ENCODE measurements around the gene HSD11B2. TPM values are rescaled to one million over a fixed set of nuclear protein-coding genes. Genes with fewer than 3 reads are reported as not detected.

HSD11B2 gene
- total RNA-seq, 3 donors from 2014 or later (not counting 1 experiment from before 2014, with no cell fraction given), result not detected

GRCh38 chr16:67429799-67430503 is 970 bp upstream of the HSD11B2 start:
- peaks cover 21 to 40% of the 10 kb centered on the region in 2 donors for H3K27me3 Mint-ChIP-seq (ENCODE audit: low read depth in 2 of 2)
- H3K27ac Mint-ChIP-seq, result peak overlapping the region in 1 of 2 donors; percentile 38
- WGBS (ENCODE audit: insufficient coverage), result 38% methylated on average over 12 of the region's 13 CpGs
- H3K4me1 ChIP-seq (ENCODE audit: control insufficient read depth, insufficient read depth, low read length), result peaks cover 15% of the 10 kb centered on the region
- no peaks in the 10 kb centered on the region for H3K36me3 Mint-ChIP-seq
- ATAC-seq, result no peak
- H3K36me3 ChIP-seq (ENCODE audit: control insufficient read depth, insufficient read depth, low read length), result no peaks in the 10 kb centered on the region
- no peaks in the 10 kb centered on the region for H3K9me3 Mint-ChIP-seq
- DNase-seq, result no peak
- peaks cover 32% of the 10 kb centered on the region for H3K27me3 ChIP-seq (ENCODE audit: control insufficient read depth, insufficient read depth, low read length)
- H3K27ac ChIP-seq (ENCODE audit: low read length), result no peak overlapping the region
- H3K9me3 ChIP-seq (ENCODE audit: control insufficient read depth, insufficient read depth, low read length), result no peaks in the 10 kb centered on the region
- peak overlapping the region; percentile 89 for H3K4me3 Mint-ChIP-seq
- TF ChIP-seq, protein P1, sequence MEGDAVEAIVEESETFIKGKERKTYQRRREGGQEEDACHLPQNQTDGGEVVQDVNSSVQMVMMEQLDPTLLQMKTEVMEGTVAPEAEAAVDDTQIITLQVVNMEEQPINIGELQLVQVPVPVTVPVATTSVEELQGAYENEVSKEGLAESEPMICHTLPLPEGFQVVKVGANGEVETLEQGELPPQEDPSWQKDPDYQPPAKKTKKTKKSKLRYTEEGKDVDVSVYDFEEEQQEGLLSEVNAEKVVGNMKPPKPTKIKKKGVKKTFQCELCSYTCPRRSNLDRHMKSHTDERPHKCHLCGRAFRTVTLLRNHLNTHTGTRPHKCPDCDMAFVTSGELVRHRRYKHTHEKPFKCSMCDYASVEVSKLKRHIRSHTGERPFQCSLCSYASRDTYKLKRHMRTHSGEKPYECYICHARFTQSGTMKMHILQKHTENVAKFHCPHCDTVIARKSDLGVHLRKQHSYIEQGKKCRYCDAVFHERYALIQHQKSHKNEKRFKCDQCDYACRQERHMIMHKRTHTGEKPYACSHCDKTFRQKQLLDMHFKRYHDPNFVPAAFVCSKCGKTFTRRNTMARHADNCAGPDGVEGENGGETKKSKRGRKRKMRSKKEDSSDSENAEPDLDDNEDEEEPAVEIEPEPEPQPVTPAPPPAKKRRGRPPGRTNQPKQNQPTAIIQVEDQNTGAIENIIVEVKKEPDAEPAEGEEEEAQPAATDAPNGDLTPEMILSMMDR (IDR thresholded peaks at IDR 0.05), result no peak
- H3K4me1 Mint-ChIP-seq, result peaks cover 5% of the 10 kb centered on the region in 2 donors
- no peak overlapping the region for H3K4me3 ChIP-seq (ENCODE audit: low read length)
- intact Hi-C loops (cut with micrococcal nuclease), result loop anchor here (5.0 kb wide), 1 partner anchor 37 kb away; no protein-coding TSS in a partner anchor

- peaks cover 5% of the 10 kb centered on the region in 2 donors for H3K4me1 Mint-ChIP-seq
- WGBS (ENCODE audit: insufficient coverage), result 1% methylated on average over 53 of the region's 53 CpGs
Observed at GRCh38 chr16:67430504-67430976, 381 bp upstream of the HSD11B2 start.

GRCh38 chr16:67431775-67432505 is 1.0 kb downstream of the HSD11B2 start:
- Histone ChIP-seq H3K36me3 (ENCODE audit: control insufficient read depth, insufficient read depth, low read length) (peaks cover under 1% of the 10 kb centered on the region), H3K4me1 (ENCODE audit: control insufficient read depth, insufficient read depth, low read length) (peaks cover 23% of the 10 kb centered on the region), H3K27ac (ENCODE audit: low read length) (no peak overlapping the region), H3K9me3 (ENCODE audit: control insufficient read depth, insufficient read depth, low read length) (no peaks in the 10 kb centered on the region), H3K27me3 (ENCODE audit: control insufficient read depth, insufficient read depth, low read length) (peaks cover 28% of the 10 kb centered on the region), H3K4me3 (ENCODE audit: low read length) (no peak overlapping the region)
- intact Hi-C loops (cut with micrococcal nuclease), result no loop called here
- ATAC-seq, result no peak
- H3K27ac Mint-ChIP-seq, result no peak overlapping the region
- TF ChIP-seq, protein P1 (IDR thresholded peaks at IDR 0.05), result no peak
- peaks cover 5 to 8% of the 10 kb centered on the region in 2 donors for H3K4me1 Mint-ChIP-seq
- WGBS (ENCODE audit: insufficient coverage), result 53% methylated on average over 10 of the region's 13 CpGs
- peak overlapping the region; percentile 50 for H3K4me3 Mint-ChIP-seq
- no peak for DNase-seq
- no peaks in the 10 kb centered on the region for H3K9me3 Mint-ChIP-seq
- no peaks in the 10 kb centered on the region for H3K36me3 Mint-ChIP-seq
- H3K27me3 Mint-ChIP-seq (ENCODE audit: low read depth in 2 of 2), result peaks cover 15 to 34% of the 10 kb centered on the region in 2 donors

More at GRCh38 chr16:67430504-67430976, 381 bp upstream of the HSD11B2 start:
- peaks cover 20% of the 10 kb centered on the region for H3K4me1 ChIP-seq (ENCODE audit: control insufficient read depth, insufficient read depth, low read length)
- DNase-seq, result peak in 1 of 2 donors; percentile 47
- H3K27ac ChIP-seq (ENCODE audit: low read length), result no peak overlapping the region
- no peak overlapping the region for H3K4me3 ChIP-seq (ENCODE audit: low read length)
- ATAC-seq, result peak; percentile 19 to 36 (median 34)
- Mint-ChIP-seq H3K27me3 (ENCODE audit: low read depth in 2 of 2) (peaks cover 21 to 40% of the 10 kb centered on the region in 2 donors), H3K9me3 (no peaks in the 10 kb centered on the region), H3K27ac (peak overlapping the region in 1 of 2 donors; percentile 38), H3K36me3 (no peaks in the 10 kb centered on the region), H3K4me3 (peak overlapping the region; percentile 89)
- no peaks in the 10 kb centered on the region for H3K9me3 ChIP-seq (ENCODE audit: control insufficient read depth, insufficient read depth, low read length)
- TF ChIP-seq, protein P1 (IDR thresholded peaks at IDR 0.05), result no peak
- peaks cover 28% of the 10 kb centered on the region for H3K27me3 ChIP-seq (ENCODE audit: control insufficient read depth, insufficient read depth, low read length)
- intact Hi-C loops (cut with micrococcal nuclease), result no loop called here
- H3K36me3 ChIP-seq (ENCODE audit: control insufficient read depth, insufficient read depth, low read length), result no peaks in the 10 kb centered on the region

Measured in natural killer cell (primary cell).